Left ventricle myocardium superior (tissue), 1 donor: ENCODE data around the gene TUBA4B. TPM values are rescaled to one million over a fixed set of nuclear protein-coding genes. Genes with fewer than 3 reads are reported as not detected.

Experiments used
- ATAC-seq: fragments of 200-7000 bp; cut with Tn5 transposase; one replicate; pipeline ENCODE4 v1.9.1; 2020; ENCODE audit warnings: mild to moderate bottlenecking, moderate library complexity
- DNase-seq: peaks from one replicate; pipeline ENCODE4 v3.0.0-alpha.2; 2020
- intact Hi-C: fragments of 100-400 bp; cut with micrococcal nuclease; formaldehyde crosslinking; loops from one replicate; pipeline ENCODE4 v1.11.0; 2022
- total RNA-seq: library from RNA; stranded (reverse); fragmentation: NEBNext Ultra II Directional; extraction: Animal tissue kit (Norgen Biotek cat#: 25700); gene quantifications from one replicate; pipeline ENCODE4 v1.2.1, GENCODE V29; 2021
- donor health status: DM: no; HTN: yes; CAD: no; lungs with severe emphysema.

Gene TUBA4B
- total RNA-seq, 1 donor from 2014 or later = not detected

- intact Hi-C loops = no loop called here
- peak; percentile 79 for DNase-seq
- ATAC-seq = peak; percentile 61
Observed at GRCh38 chr2:219218217-219218731, 34.8 kb upstream of the TUBA4B start.

DNA sequence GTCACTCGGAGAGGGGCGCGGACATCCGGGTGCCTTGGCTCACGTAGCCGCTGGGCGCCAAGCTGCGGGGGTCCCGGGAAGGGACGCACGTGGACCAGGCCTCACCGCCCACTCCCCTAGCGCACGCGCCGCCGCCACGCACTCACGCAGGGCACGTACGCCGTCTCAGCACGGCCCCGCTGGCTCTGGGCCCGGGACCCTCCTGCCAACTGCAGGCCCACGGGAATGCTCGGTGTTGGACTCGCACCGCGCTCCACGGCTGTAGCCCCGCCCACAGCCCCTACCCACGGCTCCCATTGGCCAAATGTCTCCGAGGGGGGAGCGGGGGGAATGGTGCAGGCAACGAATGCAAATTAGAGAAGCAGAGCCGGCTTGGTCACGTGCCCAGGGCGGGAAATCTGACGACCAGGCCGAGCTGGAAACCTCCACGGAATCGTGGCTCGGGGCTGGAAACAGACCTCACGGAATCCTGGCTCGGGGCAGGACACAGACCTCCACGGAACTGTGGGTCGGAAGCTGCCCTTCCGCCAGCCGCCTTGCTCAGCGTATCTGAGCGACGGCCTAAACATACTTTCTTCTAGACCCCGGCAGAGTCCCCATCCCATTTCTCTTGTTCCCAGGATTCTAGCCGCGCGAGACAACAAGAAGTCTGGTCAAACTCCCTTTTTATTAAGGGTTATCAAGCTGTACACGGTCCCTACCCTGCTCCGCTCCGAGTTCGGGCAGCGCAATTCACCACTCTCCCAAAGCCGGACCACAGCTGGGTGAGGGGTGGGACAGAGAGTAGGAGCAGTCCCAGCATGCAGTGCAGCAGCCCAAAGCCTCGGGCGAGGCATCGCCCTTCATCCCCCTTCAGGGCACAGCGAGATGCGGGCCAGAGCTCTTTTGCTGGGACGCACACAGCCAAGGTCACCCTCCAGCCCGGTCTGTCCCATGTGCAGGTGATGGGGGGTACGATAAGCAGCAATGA lies 34.0 kb upstream of the TUBA4B start, which contains the start of gene ABCB6:
Gene ABCB6, minus strand, starts transcription at position 227 of the 970 bp plus-strand sequence. CDS start 285 bp downstream, outside the sequence.
- ATAC-seq (peak; percentile 90), DNase-seq (peak; percentile 99)
- intact Hi-C loops = no loop called here

DNA sequence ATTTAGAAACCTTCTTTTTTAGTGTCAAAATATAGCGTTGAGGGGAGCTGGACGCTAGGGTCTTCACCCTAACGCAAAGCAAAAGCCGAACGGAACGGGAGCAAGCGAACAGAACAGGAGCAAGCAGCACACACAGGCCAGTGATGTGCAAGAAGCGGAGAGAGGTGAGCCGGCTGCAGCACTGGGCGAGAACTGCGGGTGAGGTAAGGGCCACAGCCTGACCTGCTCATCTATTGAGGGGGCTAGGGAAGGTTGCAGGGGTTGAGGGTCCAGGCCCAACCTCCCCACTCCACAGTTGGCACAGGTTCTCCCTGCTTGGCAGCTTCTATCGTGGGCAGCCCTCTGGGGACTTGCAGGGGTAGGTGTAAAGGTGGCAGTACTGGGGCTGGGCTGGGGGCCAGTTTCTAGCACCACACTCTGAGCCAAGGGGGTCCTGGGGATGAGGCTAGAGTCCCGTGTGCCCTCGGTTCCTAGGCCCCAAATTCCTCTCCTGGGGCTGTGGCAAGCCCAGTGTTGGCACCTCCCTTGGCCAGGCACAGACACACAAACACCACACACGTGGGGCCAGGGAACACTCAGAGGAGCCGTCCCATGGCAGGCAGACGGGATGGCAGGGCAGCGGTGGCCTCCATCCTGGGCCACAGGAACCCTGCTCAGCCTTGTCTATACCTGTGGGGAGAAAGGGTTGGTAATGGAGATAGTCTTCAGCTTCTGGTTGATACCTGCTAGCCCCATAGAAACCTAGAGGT lies 33.1 kb upstream of the TUBA4B start:
- ATAC-seq (no peak), DNase-seq (no peak)
- intact Hi-C loops = no loop called here

DNA sequence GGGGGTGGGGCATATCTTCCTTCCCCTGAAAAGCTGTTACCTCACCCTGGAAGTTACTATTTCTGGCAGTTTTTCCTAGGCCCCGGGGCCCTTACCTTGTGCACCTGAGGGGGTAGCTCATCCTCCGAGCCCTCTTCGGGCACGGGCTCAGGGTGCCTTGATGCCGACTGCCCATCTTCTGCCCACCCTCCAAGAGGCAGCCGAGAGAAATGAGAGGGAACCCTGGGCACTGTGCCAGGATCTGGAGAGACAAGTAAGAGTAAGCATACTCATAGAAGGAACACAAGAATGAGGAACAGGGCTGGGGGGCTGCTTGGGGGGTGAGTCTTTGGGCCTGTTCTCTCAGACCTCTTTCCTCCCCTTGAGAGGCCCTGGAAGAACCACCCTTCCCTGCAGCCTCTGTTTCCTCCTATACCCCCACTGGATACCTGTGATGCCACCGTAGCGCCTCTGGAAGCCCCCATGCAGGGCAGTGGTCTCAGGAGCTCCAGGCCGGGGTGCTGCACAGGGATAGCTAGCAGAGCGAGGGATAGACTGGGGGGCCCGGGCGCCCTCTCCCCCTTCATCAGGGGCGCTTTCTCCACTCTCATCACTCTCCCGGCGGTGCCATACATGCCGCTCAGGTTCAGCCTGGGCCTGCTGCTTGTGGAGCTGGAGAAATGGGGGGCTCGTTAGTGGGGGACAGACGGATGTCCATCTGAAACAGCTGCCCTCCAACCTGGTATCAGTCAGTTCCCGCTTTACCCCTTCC lies 32.2 kb upstream of the TUBA4B start:
- intact Hi-C loops = no loop called here
- ATAC-seq (no peak), DNase-seq (no peak)

- no peak for DNase-seq
- intact Hi-C loops = no loop called here
- ATAC-seq = no peak
Observed at GRCh38 chr2:219221957-219222518, 31.0 kb upstream of the TUBA4B start.

DNA sequence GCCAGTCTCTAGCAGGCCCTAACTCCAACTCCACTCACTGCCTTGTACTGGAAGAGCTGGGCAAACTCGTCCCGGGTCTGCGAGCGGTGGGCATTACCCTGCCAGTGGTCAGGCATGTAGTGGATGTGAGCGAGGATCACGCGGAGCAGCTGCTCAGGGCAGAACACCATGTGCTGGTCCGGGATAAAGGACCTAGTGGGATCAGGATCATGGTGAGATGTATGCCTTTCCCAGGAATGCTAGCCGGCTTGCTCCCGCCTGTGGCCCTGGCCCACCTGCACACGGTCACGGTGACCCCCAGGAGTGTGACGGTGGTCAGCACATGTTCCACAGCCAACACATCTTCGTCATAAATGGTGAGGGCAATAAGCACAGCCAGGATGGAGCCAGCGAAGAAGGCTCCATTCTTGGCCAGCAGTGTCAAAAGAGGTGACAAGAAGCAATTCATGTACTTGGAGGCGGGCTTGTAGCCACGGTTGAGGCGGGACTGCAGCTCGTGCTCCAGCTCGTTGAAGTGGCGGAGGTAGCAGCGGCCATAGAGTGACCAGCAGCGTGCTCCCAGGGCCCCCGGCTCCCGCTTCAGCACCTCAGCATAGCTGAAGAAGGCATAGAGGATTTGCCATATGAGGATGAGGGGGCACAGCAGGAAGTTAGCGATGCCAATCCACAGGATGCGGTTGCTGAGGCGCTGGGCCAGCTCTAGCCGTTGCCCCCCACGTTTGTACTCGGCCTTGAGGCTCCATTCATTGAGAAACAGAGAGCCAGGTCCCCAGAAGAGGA lies 29.0 kb upstream of the TUBA4B start:
- ATAC-seq = no peak
- DNase-seq = no peak
- intact Hi-C loops = no loop called here

DNA sequence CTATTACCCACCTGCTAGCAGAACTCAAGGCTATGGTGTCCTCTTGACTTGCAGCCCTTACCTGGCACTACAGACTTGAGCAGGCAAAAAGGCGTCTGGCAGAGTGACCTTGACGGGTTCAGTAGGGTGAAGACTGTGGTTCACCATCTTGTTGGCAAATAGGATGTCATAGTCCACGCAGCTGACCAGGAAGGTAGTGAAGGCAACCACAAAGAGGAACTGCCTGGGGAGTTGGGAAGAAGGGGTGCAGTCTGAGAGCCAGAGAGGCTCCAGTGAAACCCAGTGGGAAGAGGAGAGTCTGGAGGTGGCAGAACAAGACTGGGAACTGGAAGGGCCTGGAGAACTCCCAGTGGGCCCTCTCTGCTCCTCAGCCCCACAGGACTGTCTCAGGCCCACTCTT lies 27.7 kb upstream of the TUBA4B start:
- no peak for DNase-seq
- no peak for ATAC-seq
- intact Hi-C loops = no loop called here

- ATAC-seq (no peak), DNase-seq (peak; percentile 24)
- intact Hi-C loops = no loop called here
Observed at GRCh38 chr2:219228041-219228910, 24.8 kb upstream of the TUBA4B start.

DNA sequence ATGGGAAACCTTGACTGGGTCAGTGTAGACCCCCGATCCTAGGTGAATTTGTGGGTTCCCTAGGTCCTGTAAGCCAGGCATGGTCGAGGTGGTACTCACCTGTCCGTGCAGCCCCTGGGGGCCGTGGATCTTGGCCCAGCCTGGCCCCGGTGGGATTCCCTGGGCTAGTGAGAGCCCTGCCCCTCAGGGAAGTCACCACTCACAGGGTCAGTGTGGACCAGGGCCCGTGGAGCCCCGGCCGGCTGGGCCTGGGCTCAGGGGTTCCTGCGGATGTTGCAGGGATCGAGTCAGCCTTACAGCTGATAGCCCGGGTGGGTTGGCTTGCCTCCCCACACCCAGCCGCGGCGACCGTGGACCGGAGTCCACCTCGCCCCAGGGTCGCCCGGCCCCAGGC lies 24.1 kb upstream of the TUBA4B start:
- DNase-seq (no peak), ATAC-seq (peak; percentile 17)
- intact Hi-C loops = no loop called here

DNA sequence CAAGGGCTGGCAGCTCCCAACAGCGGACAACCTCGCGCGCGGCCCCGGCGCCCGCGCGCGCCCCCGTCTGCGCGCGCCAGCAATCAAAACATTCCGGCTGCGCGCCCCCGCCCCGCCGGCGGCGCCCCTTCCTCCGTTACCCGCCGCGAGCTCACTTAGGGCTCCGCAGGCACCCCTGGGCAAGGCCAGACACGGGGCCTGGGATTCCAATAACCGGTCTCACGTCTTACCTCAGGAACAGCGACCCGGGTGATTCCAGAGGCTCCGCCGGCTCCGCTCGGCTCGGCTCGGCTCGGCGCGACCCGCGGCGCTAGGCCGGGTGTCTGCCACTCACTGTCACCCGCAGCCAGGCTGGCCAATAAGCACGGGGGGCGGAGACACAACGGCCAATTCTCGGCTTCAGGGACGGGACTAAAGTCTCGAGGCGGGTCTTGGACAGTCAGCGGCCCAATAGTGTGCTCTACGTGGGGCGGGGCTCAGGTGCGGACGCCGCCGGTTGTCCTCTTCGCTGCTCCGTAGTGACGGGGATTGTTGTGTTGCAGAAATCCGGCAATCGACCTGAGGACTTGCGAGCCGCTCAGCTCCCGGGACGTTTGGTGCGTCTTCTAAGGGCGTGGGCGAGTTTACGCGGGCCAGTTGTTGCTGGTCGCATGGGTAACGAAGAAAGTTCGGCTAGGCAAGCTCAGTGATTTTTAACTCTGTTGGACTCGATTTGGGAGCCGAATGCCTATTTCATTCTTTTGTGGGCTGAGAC lies 23.6 kb upstream of the TUBA4B start, which contains the start of the genes ANKZF1 and ATG9A:
Gene ANKZF1, plus strand, starts transcription at position 502 of the 754 bp plus-strand sequence. CDS start 452 bp downstream, outside the sequence.
Gene ATG9A, minus strand, starts transcription at position 332 of the 754 bp plus-strand sequence. CDS start 1,612 bp downstream, outside the sequence.
- intact Hi-C loops = loop anchor here (10.0 kb wide), 1 partner anchor 65 kb away; no protein-coding TSS in a partner anchor
- ATAC-seq (peak; percentile 99), DNase-seq (peak; percentile 99)

GRCh38 chr2:219230059-219230540 lies 22.9 kb upstream of the TUBA4B start:
- ATAC-seq (peak; percentile 8), DNase-seq (peak; percentile 59)
- intact Hi-C loops = loop anchor here (10.0 kb wide), 1 partner anchor 65 kb away; no protein-coding TSS in a partner anchor

- DNase-seq = no peak
- intact Hi-C loops = loop anchor here (10.0 kb wide), 1 partner anchor 60 kb away; no protein-coding TSS in a partner anchor
- no peak for ATAC-seq
Observed at GRCh38 chr2:219234331-219234730, 18.7 kb upstream of the TUBA4B start.

DNA sequence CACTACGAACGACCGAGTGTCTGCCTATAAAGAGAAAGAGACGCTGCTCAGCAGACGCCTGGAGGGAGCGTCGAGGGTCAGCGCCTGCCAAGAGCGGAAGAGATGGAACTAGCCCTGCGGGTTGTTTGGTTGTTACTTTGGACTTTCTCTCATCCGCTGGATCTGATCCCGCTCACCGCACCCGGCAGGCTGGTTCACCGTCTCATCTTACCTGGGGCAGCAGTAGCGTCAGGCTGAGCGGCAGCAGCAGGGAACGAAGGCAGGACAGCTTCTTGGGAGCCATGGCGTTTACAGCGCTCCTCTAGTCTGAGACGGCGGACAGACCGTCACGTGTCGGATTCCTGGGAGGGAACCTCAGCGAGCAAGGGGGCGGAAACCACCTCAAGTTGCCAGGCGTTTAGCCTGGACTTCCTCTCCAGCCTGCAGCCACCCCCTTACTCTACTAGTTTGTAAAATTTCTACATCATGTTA lies 9.7 kb upstream of the TUBA4B start:
- ATAC-seq = no peak
- intact Hi-C loops = no loop called here
- DNase-seq = peak; percentile 52

- no peak for ATAC-seq
- no peak for DNase-seq
- intact Hi-C loops = no loop called here
Observed at GRCh38 chr2:219244789-219245147, 8.3 kb upstream of the TUBA4B start.

DNA sequence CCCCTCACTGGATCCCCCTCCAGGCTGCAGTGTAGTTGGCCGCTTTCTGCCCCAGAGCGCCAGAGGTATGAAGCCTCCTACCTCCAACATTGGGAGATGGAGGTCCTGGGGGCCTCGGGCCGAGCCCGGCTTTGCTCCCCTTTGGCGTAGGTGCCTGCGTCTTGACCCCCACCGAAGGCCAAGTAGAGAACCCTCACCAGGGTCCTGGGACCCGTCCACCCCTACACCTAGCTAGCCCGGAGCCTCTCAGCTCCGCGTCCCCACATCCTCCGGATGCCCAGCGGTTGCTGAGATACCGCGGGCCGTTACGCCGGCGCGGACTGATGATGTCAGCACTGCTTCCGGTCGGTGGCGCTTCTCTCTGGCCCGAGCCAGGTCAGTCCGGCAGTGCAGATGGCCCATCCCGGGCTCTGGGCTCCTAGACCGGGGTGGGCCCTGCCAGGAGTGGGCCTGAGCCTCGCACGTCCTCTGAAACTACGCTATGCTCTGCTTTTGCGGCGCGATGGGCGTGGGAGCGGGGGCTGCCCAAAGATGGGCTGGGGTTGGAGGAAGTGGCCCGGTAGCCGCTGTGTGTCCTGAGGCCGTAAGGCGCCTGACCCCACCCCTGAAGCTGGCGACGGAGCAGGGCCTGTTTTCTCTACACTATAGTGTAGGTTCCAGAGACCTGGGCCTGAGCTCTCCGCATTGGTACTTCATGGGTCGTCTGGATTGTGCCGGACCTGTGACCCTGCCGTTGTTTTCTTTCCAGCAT lies 7.7 kb upstream of the TUBA4B start, which contains the start of the genes GLB1L and STK16:
Gene GLB1L, minus strand, starts transcription at position 297 of the 751 bp plus-strand sequence. CDS start 1,871 bp downstream, outside the sequence.
Gene STK16, plus strand, starts transcription at position 332 of the 751 bp plus-strand sequence. CDS start 521 bp downstream, outside the sequence.
- ATAC-seq (peak; percentile 93), DNase-seq (peak; percentile 97)
- intact Hi-C loops = no loop called here
